HG03439 (cell line): ENCODE measurements around the gene C14orf180.

Experiments used
- ATAC-seq: cut with Tn5 transposase; IDR thresholded peaks from one replicate; pipeline ENCODE4 v1.9.1; 2021; ENCODE audit warnings: mild to moderate bottlenecking, moderate library complexity; ENCODE audit not compliant: unreplicated experiment

The C14orf180 gene

DNA sequence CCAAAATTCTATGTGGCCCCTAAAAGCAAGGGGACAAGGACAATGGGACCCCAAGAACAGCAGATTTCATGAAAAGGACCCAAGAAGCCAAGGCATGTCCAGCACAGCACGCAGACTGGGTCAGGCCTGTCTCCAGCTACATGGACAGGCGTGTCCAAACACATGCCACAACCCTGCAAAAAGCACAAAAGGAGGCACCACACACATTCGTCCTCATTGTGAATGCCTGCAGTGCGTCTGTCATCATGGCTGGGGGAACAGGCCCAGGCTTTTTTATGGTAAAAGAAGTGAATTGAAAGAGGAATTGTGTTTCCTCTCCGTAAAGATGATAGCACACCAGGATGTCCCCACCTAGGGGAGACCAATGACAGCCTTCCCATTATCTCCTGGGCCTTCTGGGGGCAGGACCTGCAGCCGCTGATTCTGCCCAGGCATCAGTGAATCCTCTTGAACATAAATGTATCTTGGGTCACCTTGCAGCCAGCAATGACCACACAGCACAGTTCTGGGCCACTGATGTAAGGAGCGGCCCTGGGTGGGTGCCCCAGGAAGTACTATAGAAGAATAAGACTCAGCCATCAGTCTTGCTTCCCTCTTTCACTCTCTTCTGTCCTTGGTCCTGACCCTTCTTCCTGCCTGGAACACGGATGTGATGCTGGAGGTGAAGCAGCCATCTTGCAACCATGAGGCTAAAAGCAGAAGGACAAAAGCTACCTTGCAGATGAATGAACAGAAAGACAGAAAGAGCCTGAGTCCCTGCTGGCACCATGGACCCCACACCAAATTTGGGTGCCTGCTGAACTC is 29.8 kb upstream of the C14orf180 start:
- ATAC-seq = no peak

- ATAC-seq = no peak
Measured at GRCh38 chr14:104550340-104550860, 29.2 kb upstream of the C14orf180 start.

DNA sequence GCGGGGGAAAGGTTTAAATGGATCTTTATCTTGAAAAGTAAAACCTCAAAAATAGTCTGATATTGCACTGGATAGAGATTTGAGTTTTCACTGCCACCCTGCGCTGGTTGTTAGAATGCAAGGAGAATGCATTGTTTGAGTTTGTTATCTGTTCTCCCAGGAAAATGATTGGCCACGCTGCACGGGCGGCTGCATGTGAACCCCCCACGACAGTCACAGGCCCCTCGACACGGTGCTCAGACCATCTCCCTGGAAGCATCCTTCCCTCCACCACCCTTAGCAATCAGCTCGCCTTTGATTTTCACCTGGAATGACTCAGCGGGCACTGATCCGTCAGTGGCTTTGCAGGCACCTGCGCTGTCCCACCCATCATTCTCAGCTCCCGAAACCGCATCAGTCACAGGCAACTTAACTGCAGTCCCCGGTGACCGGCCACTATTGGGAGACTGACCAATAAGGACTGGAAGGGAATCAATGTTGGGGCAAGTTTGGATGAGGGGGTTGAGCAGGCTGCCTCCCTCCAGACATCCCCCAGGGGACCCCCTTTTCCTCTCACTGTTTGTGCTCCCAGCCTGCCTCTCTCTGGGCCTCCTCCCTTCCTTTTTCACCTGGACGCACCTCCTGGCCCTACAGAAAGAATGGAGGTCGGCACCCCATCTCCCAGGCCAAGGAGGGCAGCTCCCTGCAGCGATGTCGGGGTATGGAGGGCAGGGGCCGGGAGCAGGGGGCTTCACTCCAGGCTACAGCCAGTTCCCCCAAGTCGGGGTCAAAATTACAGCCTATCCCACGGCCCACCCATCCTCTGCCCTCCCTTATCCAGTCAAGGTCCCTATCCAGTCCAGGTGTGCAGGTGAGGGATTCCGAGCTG is 28.5 kb upstream of the C14orf180 start:
- ATAC-seq = no peak

- no peak for ATAC-seq
Measured at GRCh38 chr14:104551851-104552737, 27.5 kb upstream of the C14orf180 start.

- ATAC-seq = no peak
Measured at GRCh38 chr14:104552738-104553125, 26.8 kb upstream of the C14orf180 start.

DNA sequence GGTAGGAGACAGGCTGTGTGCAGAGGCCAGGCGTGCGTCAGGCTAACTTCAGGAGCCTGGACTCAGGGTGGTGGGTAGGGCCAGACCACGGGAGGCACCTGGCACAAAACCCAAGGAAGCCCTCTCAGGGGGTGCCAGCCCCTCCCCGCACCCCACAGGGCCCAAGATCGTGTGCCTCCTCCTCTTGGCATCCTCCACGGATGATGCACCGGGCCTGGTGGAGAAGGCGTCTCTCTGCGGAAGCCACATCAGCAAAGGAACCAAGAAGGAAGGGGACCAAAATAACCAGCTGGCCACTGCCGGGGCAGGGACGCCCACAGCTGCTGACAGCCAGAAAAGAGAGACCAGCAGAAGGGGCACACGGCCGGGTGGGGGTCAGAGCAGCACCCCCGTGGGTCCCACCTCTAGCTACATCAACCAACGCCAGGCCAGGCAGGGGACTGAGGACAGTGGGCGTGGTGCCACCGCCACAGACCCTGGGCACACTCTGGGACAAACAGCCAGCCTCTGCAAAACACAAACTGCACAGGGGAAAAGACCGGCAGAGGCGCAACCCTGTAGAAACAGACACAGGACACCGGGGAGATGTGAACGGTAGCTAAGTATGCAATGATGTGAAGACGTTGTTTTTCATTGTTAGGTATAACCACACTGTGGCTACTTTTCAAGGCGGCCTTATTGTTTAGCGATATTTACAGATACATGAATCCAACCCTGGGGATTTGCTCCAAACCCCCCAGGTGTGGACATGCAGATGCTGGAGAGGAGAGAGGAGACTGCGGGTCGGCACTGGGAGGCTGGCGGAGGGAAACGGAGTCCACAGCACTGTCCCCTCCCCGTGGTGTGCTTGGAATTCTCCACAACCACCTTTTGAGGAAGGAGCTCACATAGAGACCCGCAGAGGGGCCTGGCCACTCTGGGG is 26.1 kb upstream of the C14orf180 start:
- no peak for ATAC-seq

DNA sequence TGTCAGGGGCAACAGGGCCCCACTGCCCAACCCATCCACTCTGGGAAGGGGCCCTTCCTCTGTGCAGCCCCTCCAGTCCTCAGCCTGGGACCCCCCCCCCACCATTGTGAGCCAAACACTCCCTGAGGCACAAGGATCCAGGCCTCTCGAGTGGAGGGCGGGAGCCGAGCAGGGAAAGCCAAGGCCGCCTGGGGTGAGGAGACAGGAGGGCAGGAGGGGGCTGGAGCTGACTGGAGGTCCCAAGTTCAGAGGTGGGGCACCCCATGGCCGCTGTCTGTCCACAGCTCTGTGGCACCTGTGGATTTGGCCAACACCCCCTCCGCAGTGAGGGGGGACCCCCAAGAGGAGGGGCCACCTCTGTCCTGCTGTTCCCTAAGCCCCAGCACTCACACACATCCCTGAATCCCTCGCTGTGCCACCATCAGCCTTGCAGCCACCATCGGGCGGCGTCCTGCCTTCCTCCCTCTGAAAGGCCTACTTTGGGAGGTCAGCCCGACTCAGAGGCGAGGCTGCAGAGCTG is 25.4 kb upstream of the C14orf180 start:
- ATAC-seq = no peak

GRCh38 chr14:104554608-104555429 is 24.7 kb upstream of the C14orf180 start:
- ATAC-seq = no peak

GRCh38 chr14:104555430-104556255 is 23.9 kb upstream of the C14orf180 start:
- no peak for ATAC-seq

DNA sequence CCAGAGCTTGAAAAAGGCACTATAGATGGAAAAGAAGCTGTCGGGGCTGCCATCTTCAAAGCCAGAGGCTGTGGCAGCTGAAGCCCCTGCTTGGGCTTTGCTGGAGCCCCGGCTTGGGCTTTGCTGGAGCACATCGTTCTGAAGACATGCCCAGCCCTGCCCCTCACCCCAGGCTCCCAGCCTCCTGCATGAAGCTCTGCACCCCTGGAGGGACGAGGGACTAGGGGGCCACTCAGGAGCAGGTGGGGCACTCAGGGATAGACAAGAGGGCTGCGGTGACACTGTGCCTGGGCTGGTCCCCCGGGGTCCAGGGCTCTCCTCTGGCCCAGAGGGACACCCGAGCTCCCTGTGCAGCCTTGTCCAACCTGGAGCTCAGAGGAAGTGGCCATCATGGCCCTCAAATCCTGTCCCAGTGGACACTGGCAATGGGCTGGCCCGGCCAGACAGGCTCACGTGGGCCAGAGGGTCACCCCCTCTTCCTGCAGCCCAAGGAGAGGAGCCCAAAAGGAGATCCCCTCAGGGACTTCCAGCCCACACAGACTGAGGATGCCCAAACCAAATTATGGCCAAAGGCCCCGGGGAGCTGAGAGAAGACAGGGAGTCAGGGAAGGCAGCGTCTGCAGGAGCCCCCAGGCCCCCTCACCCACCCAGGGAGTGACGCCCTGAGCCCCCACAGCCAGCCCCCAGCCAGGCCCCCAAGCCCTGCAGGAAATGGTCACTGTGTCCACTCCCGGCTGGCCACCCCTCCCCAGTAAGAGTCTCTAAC is 23.1 kb upstream of the C14orf180 start:
- no peak for ATAC-seq

DNA sequence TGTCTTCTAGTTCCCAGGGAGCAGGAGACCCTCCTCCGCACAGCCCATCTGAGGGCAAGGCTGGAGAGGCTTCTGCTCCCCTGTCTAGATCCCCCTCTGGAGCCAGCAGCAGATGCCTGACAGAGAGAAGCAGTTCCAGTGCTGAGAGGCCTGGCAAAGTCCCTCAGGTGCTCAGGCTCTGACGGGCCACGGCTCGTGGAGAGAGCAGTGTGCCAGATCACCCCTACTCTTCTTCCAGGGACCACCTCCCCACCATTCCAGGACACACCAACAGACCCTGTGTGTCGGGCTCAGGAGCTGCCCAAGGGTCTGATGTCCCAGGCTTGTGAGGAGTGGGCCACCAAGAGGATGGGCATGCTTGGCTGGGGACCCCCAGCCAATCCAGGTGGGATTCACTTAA is 22.5 kb upstream of the C14orf180 start:
- ATAC-seq = no peak

DNA sequence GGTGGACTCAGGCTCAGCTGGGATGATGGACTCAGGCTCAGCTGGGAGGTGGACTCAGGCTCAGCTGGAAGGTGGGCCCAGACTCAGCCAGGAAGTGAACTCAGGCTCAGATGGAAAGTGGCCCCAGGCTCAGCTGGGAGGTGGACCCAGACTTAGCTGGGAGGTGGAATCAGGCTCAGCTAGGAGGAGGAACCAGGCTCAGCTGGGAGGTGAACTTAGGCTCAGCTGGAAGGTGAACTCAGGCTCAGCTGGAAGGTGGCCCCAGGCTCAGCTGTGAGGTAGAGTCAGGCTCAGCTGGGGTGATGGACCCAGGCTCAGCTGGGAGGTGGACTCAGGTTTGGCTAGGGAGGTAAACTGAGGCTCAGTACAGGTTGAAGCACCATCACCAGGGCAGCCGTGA is 21.8 kb upstream of the C14orf180 start:
- ATAC-seq = no peak

DNA sequence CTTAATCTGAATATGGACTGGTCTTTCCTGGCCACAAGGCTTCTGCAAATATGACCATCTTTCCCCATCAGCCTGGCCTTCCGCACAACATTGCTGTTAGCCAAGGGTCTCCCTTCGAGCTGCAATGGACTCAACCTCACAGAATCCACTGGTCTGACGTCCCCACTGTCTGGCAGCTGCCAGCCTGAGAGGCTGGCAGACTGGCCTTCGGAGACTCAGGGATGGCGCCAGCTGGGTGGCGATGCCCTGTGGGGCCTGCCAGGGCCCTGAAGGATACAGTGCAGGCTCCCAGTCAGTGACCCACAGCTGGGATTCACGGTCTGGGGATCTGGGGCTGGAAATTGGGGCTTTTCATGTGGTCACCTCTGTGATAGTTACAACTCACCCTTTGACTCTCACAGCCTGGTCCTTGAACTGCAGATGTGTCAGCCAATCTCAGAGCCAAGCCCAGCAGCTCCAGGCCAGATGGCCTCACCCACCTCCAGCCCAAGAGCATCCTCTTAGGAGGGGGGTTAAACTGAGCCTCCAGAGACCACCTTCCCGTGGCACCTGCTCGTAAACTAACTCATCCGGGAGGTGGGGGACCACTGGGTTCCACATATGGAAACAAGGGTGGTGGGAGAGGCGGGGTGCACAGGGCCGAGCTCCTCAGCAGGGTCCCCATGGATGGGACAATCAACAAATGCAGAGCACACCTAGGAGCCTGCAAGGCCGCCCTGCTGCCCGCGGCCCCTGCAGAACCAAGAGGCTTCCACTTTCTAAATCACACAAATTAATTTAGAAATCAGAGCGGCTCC is 21.1 kb upstream of the C14orf180 start:
- ATAC-seq = no peak

GRCh38 chr14:104559028-104559803 is 20.3 kb upstream of the C14orf180 start:
- no peak for ATAC-seq

DNA sequence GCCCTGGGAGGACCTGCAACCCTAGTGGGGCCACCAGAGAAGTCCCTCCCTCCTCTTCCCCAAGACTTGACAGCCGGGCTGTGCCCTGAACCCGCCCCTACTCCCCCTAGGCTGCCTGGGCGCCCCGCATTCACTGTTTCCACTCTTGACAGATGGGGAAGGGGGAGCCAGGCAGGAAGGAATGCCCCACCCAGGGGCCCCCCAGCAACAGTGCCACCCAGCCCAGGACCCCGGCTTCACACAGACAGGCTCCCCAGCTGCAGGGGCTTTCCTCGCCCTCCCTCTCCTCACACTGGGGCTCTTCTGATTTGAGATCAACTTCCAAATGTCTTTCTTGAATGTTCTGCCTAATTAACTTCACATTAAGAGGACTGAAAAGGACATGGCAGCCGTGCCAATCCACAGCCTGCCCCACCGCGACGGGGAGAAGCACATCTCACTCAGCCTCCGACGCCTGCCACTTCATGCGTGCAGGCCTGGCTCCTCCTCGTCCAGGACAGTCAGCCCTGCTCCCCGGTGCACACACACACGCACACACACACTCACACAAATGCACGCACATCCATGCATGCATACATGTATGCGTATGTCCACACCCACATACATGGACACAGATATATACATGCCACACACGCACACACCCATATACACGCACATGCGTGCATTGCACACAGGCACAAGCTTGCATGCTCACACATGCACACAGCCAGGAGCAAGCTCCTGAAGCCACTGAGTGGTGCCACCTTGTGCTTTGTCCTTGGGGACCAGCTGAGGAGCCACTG is 19.6 kb upstream of the C14orf180 start:
- ATAC-seq = no peak
